Ishikawa (cell line): Measurements from ENCODE around the gene RYR3.

Experiments used
- CEBPB ChIP-seq: IDR thresholded peaks from 2 replicates; pipeline ENCODE4 v1.6.1; 2012
- CREB1 ChIP-seq: IDR thresholded peaks from 2 replicates; pipeline ENCODE4 v1.6.1; 2012; ENCODE audit warnings: low read depth
- EGR1 ChIP-seq: IDR thresholded peaks from 2 replicates; pipeline ENCODE4 v1.6.1; 2012
- EP300 ChIP-seq: IDR thresholded peaks from 2 replicates; pipeline ENCODE4 v1.6.1; 2012; ENCODE audit warnings: borderline replicate concordance
- FOXM1 ChIP-seq: IDR thresholded peaks from 2 replicates; pipeline ENCODE4 v1.6.1; 2012; ENCODE audit warnings: low read depth, borderline replicate concordance
- MAX ChIP-seq: IDR thresholded peaks from 2 replicates; pipeline ENCODE4 v1.6.1; 2012
- NFIC ChIP-seq: IDR thresholded peaks from 2 replicates; pipeline ENCODE4 v1.6.1; 2012
- RAD21 ChIP-seq: IDR thresholded peaks from 2 replicates; pipeline ENCODE4 v1.6.1; 2012; ENCODE audit warnings: low read depth
- TAF1 ChIP-seq: IDR thresholded peaks from 2 replicates; pipeline ENCODE4 v1.6.1; 2012; ENCODE audit warnings: low read depth, mild to moderate bottlenecking
- TEAD4 ChIP-seq: IDR thresholded peaks from 2 replicates; pipeline ENCODE4 v1.6.1; 2012
- YY1 ChIP-seq: IDR thresholded peaks from 2 replicates; pipeline ENCODE4 v1.6.1; 2012; ENCODE audit warnings: low read depth
- ZBTB7A ChIP-seq: IDR thresholded peaks from 2 replicates; pipeline ENCODE4 v1.6.1; 2012; ENCODE audit warnings: low read depth
- TF ChIP-seq, protein P1 (sequence below): IDR thresholded peaks from 2 replicates; pipeline ENCODE4 v1.6.1; 2012
- TF ChIP-seq, protein P2 (sequence below): IDR thresholded peaks from 2 replicates; pipeline ENCODE4 v1.6.1; 2012; ENCODE audit warnings: low read depth, mild to moderate bottlenecking

Gene RYR3

DNA sequence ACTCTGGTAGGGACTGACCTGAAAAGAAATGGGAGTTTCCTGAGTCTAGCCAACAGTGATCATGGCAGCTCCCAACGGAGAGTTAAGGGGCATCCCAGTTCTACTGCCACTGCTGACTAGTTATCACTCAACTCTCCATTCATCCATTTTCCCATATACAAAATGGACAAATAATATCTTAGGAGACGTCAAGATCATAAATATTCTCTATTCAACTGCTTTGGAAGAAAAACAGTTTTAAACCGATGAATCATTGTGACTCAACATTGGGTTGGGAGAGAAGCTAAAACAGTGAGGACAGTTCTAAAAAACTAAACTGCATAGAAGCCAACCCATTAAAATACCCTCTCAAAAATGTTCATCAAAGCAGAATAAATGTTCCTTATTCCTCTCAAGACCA, 600.0 kb downstream of the RYR3 start:
- no peak for TF ChIP-seq YY1
- no peak for TF ChIP-seq MAX
- TF ChIP-seq NFIC, result no peak
- TF ChIP-seq EP300, result no peak
- no peak for TF ChIP-seq EGR1
- no peak for TF ChIP-seq ZBTB7A
- TF ChIP-seq TAF1, result no peak
- TF ChIP-seq CREB1, result no peak
- TF ChIP-seq TEAD4, result no peak
- no peak for TF ChIP-seq CEBPB
- TF ChIP-seq, protein P1, sequence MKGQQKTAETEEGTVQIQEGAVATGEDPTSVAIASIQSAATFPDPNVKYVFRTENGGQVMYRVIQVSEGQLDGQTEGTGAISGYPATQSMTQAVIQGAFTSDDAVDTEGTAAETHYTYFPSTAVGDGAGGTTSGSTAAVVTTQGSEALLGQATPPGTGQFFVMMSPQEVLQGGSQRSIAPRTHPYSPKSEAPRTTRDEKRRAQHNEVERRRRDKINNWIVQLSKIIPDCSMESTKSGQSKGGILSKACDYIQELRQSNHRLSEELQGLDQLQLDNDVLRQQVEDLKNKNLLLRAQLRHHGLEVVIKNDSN, result no peak
- TF ChIP-seq RAD21, result no peak

DNA sequence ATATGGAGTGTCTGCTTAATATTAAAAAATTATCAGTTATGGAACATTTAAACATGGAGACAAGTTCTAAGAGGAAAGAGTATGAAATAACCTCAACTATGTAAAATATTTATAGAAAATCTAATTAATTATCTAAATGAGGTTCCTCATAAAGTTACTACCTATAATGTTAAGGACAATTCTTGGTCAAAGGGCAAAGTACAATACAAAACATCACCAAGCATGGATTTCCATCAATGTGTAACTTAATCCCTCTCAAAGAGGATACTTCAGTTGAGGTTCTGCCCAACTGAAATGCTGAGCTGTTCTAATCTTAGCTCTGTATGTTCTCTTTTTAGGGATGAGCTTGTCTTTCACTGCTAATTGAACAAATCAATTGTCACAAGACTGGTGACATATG, 601.6 kb downstream of the RYR3 start:
- TF ChIP-seq ZBTB7A (no peak), YY1 (no peak), FOXM1 (no peak), RAD21 (no peak)
- TF ChIP-seq, protein P2, sequence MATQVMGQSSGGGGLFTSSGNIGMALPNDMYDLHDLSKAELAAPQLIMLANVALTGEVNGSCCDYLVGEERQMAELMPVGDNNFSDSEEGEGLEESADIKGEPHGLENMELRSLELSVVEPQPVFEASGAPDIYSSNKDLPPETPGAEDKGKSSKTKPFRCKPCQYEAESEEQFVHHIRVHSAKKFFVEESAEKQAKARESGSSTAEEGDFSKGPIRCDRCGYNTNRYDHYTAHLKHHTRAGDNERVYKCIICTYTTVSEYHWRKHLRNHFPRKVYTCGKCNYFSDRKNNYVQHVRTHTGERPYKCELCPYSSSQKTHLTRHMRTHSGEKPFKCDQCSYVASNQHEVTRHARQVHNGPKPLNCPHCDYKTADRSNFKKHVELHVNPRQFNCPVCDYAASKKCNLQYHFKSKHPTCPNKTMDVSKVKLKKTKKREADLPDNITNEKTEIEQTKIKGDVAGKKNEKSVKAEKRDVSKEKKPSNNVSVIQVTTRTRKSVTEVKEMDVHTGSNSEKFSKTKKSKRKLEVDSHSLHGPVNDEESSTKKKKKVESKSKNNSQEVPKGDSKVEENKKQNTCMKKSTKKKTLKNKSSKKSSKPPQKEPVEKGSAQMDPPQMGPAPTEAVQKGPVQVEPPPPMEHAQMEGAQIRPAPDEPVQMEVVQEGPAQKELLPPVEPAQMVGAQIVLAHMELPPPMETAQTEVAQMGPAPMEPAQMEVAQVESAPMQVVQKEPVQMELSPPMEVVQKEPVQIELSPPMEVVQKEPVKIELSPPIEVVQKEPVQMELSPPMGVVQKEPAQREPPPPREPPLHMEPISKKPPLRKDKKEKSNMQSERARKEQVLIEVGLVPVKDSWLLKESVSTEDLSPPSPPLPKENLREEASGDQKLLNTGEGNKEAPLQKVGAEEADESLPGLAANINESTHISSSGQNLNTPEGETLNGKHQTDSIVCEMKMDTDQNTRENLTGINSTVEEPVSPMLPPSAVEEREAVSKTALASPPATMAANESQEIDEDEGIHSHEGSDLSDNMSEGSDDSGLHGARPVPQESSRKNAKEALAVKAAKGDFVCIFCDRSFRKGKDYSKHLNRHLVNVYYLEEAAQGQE, result no peak

- TF ChIP-seq, protein P2, result no peak
- TF ChIP-seq FOXM1, result no peak
- TF ChIP-seq CREB1, result no peak
- no peak for TF ChIP-seq CEBPB
Observed at GRCh38 chr15:33913459-33913858, 602.7 kb downstream of the RYR3 start.
